ENCODE data around the gene ARID4B. TPM values are rescaled to one million over a fixed set of nuclear protein-coding genes. Genes with fewer than 3 reads are reported as not detected.

The ARID4B gene
- polyA plus RNA-seq, 2 donors, result 7.0 to 12.3 TPM

DNA sequence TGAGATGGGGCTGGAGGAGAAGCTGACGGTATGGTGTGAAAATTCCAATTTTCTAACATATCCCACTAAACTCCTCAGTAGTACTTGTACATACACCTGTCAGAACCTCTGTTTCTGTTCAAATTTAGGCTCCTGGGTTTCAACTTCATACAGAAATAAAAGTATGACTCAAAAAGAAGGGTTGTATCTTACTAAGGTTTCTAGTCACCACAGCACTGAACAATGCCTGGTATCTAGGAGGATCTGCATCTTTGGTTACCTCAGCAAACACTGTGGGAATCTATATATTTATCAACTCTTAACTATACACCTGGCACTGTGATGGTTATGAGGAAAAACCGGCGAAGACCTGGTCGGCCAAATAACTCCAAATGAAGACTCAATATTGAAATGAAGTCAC lies 180.7 kb downstream of the ARID4B start:
- H3K36me3 ChIP-seq (ENCODE audit: control insufficient read depth in 2 of 2, insufficient read depth in 2 of 2, low read length in 1 of 2), result peaks cover 6 to 18% of the 10 kb centered on the region in 2 donors
- H3K27ac ChIP-seq (ENCODE audit: low read depth in 2 of 2, low read length in 1 of 2), result no peak overlapping the region
- H3K4me3 ChIP-seq (ENCODE audit: low read depth in 1 of 2, low read length in 2 of 2), result no peak overlapping the region
- H3K9me3 ChIP-seq (ENCODE audit: control insufficient read depth in 2 of 2, insufficient read depth in 1 of 2, low read depth in 1 of 2, low read length in 1 of 2), result no peaks in the 10 kb centered on the region
- no peaks in the 10 kb centered on the region for H3K4me1 ChIP-seq (ENCODE audit: control insufficient read depth in 2 of 2, insufficient read depth in 2 of 2, low read length in 1 of 2)
- no peaks in the 10 kb centered on the region for H3K27me3 ChIP-seq (ENCODE audit: control insufficient read depth in 1 of 2, insufficient read depth in 2 of 2, low read length in 2 of 2)
- WGBS, 2 donors, result 92 to 94% methylated on average over 4 of the region's 4 CpGs

DNA sequence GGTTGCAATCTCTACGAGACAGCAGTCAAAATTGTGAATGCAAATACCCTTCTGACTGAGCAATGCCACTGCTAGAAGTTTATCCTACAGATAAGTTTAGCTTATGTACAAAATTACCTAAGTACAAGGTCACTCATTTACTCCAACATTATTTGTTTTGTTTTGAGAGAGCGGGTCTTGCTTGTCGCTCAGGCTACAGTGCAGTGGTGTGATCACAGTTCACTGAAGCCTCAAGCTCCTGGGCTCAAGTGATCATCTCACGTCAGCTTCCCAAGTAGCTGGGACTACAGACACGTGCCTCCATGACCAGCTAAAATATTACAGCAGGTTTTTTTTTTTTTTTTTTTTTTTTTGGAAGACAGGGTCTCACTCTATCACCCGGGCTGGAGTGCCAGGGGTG lies 182.3 kb downstream of the ARID4B start:
- peaks cover 4 to 20% of the 10 kb centered on the region in 2 donors for H3K36me3 ChIP-seq (ENCODE audit: control insufficient read depth in 2 of 2, insufficient read depth in 2 of 2, low read length in 1 of 2)
- no peak overlapping the region for H3K4me3 ChIP-seq (ENCODE audit: low read depth in 1 of 2, low read length in 2 of 2)
- H3K27ac ChIP-seq (ENCODE audit: low read depth in 2 of 2, low read length in 1 of 2), result no peak overlapping the region
- no peaks in the 10 kb centered on the region for H3K9me3 ChIP-seq (ENCODE audit: control insufficient read depth in 2 of 2, insufficient read depth in 1 of 2, low read depth in 1 of 2, low read length in 1 of 2)
- H3K4me1 ChIP-seq (ENCODE audit: control insufficient read depth in 2 of 2, insufficient read depth in 2 of 2, low read length in 1 of 2), result no peaks in the 10 kb centered on the region
- 92% methylated on average over 6 of the region's 6 CpGs for WGBS, 2 donors
- H3K27me3 ChIP-seq (ENCODE audit: control insufficient read depth in 1 of 2, insufficient read depth in 2 of 2, low read length in 2 of 2), result no peaks in the 10 kb centered on the region

DNA sequence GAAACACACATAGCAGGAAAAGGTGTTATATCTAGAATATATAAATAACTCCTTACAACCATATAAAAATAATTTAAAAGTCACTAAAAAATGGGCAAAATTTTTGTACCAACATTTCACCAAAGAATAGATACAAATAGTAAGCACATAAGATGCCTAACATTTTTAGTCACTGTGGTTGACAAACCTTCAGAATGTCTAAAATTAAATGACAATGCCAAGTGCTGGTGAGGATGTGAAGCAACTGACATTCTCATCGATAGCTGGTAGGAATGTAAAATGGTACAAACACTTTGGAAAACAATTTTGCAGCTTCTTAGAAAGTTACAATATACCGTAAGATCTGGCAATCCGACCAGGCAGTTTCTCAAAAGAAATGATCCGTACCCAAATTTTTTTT lies 185.0 kb downstream of the ARID4B start:
- Histone ChIP-seq H3K4me3 (ENCODE audit: low read depth in 1 of 2, low read length in 2 of 2) (no peak overlapping the region), H3K27me3 (ENCODE audit: control insufficient read depth in 1 of 2, insufficient read depth in 2 of 2, low read length in 2 of 2) (no peaks in the 10 kb centered on the region), H3K4me1 (ENCODE audit: control insufficient read depth in 2 of 2, insufficient read depth in 2 of 2, low read length in 1 of 2) (no peaks in the 10 kb centered on the region), H3K27ac (ENCODE audit: low read depth in 2 of 2, low read length in 1 of 2) (no peak overlapping the region), H3K36me3 (ENCODE audit: control insufficient read depth in 2 of 2, insufficient read depth in 2 of 2, low read length in 1 of 2) (peaks cover 3 to 30% of the 10 kb centered on the region in 2 donors), H3K9me3 (ENCODE audit: control insufficient read depth in 2 of 2, insufficient read depth in 1 of 2, low read depth in 1 of 2, low read length in 1 of 2) (no peaks in the 10 kb centered on the region)
- 87 to 96% methylated on average over 4 of the region's 4 CpGs for WGBS, 2 donors

DNA sequence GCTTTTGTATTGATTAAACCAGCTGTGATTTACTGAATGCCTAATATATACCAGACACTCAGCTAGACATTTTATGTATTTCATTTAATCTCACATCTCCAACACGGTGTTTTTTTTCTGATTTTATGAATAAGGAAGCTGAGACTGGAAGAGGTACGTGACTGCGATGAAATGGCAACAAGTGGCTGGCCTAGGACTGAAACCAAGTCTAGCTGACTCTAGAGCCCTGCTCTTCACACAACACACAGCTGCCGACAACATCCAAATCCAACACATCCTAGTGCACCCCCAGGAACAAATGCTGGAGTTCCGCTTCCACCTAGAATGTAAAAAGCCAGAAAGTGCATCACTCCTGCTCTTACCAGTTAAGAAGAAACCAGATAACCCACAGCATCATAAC lies 188.7 kb downstream of the ARID4B start:
- no peaks in the 10 kb centered on the region for H3K9me3 ChIP-seq (ENCODE audit: control insufficient read depth in 2 of 2, insufficient read depth in 1 of 2, low read depth in 1 of 2, low read length in 1 of 2)
- 93 to 94% methylated on average over 5 of the region's 5 CpGs for WGBS, 2 donors
- H3K27me3 ChIP-seq (ENCODE audit: control insufficient read depth in 1 of 2, insufficient read depth in 2 of 2, low read length in 2 of 2), result no peaks in the 10 kb centered on the region
- no peak overlapping the region for H3K4me3 ChIP-seq (ENCODE audit: low read depth in 1 of 2, low read length in 2 of 2)
- no peaks in the 10 kb centered on the region for H3K4me1 ChIP-seq (ENCODE audit: control insufficient read depth in 2 of 2, insufficient read depth in 2 of 2, low read length in 1 of 2)
- peaks cover 8 to 35% of the 10 kb centered on the region in 2 donors for H3K36me3 ChIP-seq (ENCODE audit: control insufficient read depth in 2 of 2, insufficient read depth in 2 of 2, low read length in 1 of 2)
- no peak overlapping the region for H3K27ac ChIP-seq (ENCODE audit: low read depth in 2 of 2, low read length in 1 of 2)

DNA sequence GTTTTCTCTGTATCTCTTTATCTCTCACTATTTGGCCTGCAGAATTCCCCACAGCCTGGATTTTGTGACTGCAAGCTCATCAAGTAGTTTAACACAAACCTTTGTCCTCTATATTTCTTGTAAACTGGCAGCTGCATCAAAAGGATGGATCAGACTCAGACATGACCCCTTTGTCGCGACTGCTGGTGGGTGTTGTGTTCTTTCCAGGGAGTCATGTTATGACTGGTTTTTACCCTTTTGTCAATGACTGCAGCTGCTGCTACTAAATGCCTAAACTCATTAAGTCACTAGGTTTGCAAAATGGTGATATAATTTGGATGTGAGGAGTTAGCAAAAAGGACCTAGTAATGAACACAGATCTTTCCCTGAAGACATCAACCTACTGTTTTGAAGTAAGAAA lies 189.2 kb downstream of the ARID4B start:
- 40 to 63% methylated on average over 2 of the region's 2 CpGs for WGBS, 2 donors
- no peaks in the 10 kb centered on the region for H3K4me1 ChIP-seq (ENCODE audit: control insufficient read depth in 2 of 2, insufficient read depth in 2 of 2, low read length in 1 of 2)
- H3K27me3 ChIP-seq (ENCODE audit: control insufficient read depth in 1 of 2, insufficient read depth in 2 of 2, low read length in 2 of 2), result no peaks in the 10 kb centered on the region
- H3K27ac ChIP-seq (ENCODE audit: low read depth in 2 of 2, low read length in 1 of 2), result no peak overlapping the region
- no peak overlapping the region for H3K4me3 ChIP-seq (ENCODE audit: low read depth in 1 of 2, low read length in 2 of 2)
- no peaks in the 10 kb centered on the region for H3K9me3 ChIP-seq (ENCODE audit: control insufficient read depth in 2 of 2, insufficient read depth in 1 of 2, low read depth in 1 of 2, low read length in 1 of 2)
- peaks cover 8 to 36% of the 10 kb centered on the region in 2 donors for H3K36me3 ChIP-seq (ENCODE audit: control insufficient read depth in 2 of 2, insufficient read depth in 2 of 2, low read length in 1 of 2)

DNA sequence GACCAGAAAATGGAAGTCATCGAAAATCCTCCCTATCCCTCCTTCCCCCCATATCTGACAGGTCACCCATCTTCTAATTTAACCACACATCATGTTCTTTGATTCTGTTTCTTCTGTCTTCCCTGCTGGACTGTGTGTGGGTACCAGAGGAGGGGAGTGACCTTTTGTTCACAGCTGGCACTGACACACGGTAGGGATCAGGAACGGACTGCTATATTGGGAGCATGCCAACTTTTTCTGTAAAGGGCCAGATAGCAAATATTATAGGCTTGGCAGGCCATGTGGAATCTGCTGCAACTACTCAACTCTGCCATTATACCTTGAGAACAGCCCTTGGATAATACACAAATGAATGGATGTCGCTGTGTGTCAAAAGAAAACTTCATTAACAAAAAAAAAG lies 191.9 kb downstream of the ARID4B start:
- Histone ChIP-seq H3K9me3 (ENCODE audit: control insufficient read depth in 2 of 2, insufficient read depth in 1 of 2, low read depth in 1 of 2, low read length in 1 of 2) (no peaks in the 10 kb centered on the region), H3K4me1 (ENCODE audit: control insufficient read depth in 2 of 2, insufficient read depth in 2 of 2, low read length in 1 of 2) (no peaks in the 10 kb centered on the region), H3K36me3 (ENCODE audit: control insufficient read depth in 2 of 2, insufficient read depth in 2 of 2, low read length in 1 of 2) (peaks cover 6 to 33% of the 10 kb centered on the region in 2 donors), H3K27ac (ENCODE audit: low read depth in 2 of 2, low read length in 1 of 2) (no peak overlapping the region), H3K4me3 (ENCODE audit: low read depth in 1 of 2, low read length in 2 of 2) (no peak overlapping the region), H3K27me3 (ENCODE audit: control insufficient read depth in 1 of 2, insufficient read depth in 2 of 2, low read length in 2 of 2) (no peaks in the 10 kb centered on the region)
- WGBS, 2 donors, result 52 to 56% methylated on average over 4 of the region's 4 CpGs

DNA sequence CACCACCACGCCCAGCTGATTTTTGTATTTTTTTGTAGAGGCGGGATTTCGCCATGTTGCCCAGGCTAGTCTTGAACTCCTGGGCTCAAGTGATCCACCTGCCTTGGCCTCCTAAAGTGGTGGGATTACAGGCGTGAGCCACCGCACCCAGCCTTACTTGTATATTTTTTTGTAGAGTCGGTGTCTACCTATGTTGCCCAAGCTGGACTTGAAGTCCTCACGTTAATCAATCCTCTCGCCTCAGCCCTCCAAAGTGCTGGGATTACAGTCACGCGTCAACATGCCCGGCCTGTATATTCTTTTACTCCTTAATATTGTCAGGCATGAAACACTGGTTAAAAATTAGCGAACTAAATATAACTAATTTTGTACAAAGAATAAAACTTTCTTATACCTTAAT lies 193.8 kb downstream of the ARID4B start:
- peaks cover 6 to 26% of the 10 kb centered on the region in 2 donors for H3K36me3 ChIP-seq (ENCODE audit: control insufficient read depth in 2 of 2, insufficient read depth in 2 of 2, low read length in 1 of 2)
- no peaks in the 10 kb centered on the region for H3K27me3 ChIP-seq (ENCODE audit: control insufficient read depth in 1 of 2, insufficient read depth in 2 of 2, low read length in 2 of 2)
- 95% methylated on average over 12 of the region's 12 CpGs for WGBS, 2 donors
- H3K4me3 ChIP-seq (ENCODE audit: low read depth in 1 of 2, low read length in 2 of 2), result no peak overlapping the region
- no peaks in the 10 kb centered on the region for H3K4me1 ChIP-seq (ENCODE audit: control insufficient read depth in 2 of 2, insufficient read depth in 2 of 2, low read length in 1 of 2)
- no peak overlapping the region for H3K27ac ChIP-seq (ENCODE audit: low read depth in 2 of 2, low read length in 1 of 2)
- H3K9me3 ChIP-seq (ENCODE audit: control insufficient read depth in 2 of 2, insufficient read depth in 1 of 2, low read depth in 1 of 2, low read length in 1 of 2), result no peaks in the 10 kb centered on the region

DNA sequence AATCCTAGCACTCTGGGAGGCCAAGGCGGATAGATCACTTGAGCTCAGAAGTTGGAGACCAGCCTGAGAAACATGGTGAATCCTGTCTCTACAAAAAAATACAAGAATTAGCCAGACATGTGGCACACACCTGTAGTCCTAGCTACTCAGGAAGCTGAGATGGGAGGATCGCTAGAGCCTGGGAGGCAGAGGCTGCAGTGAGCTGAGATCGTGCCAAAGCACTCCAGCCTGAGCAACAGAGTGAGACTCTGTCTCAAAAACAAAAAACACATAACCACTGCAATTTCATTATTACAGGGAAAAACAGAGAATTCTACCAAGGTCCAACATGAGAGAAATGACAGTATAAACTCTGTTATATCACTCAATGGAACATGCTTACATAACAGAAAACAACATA lies 194.9 kb downstream of the ARID4B start:
- peaks cover 6 to 24% of the 10 kb centered on the region in 2 donors for H3K36me3 ChIP-seq (ENCODE audit: control insufficient read depth in 2 of 2, insufficient read depth in 2 of 2, low read length in 1 of 2)
- 94 to 96% methylated on average over 3 of the region's 3 CpGs for WGBS, 2 donors

DNA sequence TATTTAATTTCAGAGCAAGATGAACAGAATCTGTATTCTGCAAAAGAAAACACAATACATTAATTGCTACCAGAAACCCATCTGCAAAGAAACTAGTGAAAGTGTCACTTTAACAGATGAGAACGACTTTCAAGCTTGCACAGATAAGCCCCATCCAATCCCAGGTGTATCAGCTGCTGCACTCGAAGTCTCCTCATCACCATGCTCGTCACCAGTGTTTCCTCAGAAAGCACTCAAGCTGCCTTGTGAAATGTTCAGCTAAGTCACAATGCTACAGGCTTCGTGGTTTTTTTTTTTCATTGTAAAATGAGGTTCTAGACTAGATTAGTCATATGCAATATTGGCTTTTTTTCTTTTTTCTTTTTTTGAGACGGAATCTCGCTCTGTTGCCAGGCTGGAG lies 196.0 kb downstream of the ARID4B start:
- Histone ChIP-seq H3K36me3 (ENCODE audit: control insufficient read depth in 2 of 2, insufficient read depth in 2 of 2, low read length in 1 of 2) (peaks cover 0 to 17% of the 10 kb centered on the region in 2 donors), H3K9me3 (ENCODE audit: control insufficient read depth in 2 of 2, insufficient read depth in 1 of 2, low read depth in 1 of 2, low read length in 1 of 2) (no peaks in the 10 kb centered on the region), H3K4me3 (ENCODE audit: low read depth in 1 of 2, low read length in 2 of 2) (no peak overlapping the region), H3K27ac (ENCODE audit: low read depth in 2 of 2, low read length in 1 of 2) (no peak overlapping the region), H3K4me1 (ENCODE audit: control insufficient read depth in 2 of 2, insufficient read depth in 2 of 2, low read length in 1 of 2) (no peaks in the 10 kb centered on the region), H3K27me3 (ENCODE audit: control insufficient read depth in 1 of 2, insufficient read depth in 2 of 2, low read length in 2 of 2) (no peaks in the 10 kb centered on the region)
- 78 to 79% methylated on average over 6 of the region's 6 CpGs for WGBS, 2 donors

More for the DNA sequence above, 194.9 kb downstream of the ARID4B start:
- Histone ChIP-seq H3K27ac (ENCODE audit: low read depth in 2 of 2, low read length in 1 of 2) (no peak overlapping the region), H3K4me3 (ENCODE audit: low read depth in 1 of 2, low read length in 2 of 2) (no peak overlapping the region), H3K27me3 (ENCODE audit: control insufficient read depth in 1 of 2, insufficient read depth in 2 of 2, low read length in 2 of 2) (no peaks in the 10 kb centered on the region), H3K4me1 (ENCODE audit: control insufficient read depth in 2 of 2, insufficient read depth in 2 of 2, low read length in 1 of 2) (no peaks in the 10 kb centered on the region), H3K9me3 (ENCODE audit: control insufficient read depth in 2 of 2, insufficient read depth in 1 of 2, low read depth in 1 of 2, low read length in 1 of 2) (no peaks in the 10 kb centered on the region)

DNA sequence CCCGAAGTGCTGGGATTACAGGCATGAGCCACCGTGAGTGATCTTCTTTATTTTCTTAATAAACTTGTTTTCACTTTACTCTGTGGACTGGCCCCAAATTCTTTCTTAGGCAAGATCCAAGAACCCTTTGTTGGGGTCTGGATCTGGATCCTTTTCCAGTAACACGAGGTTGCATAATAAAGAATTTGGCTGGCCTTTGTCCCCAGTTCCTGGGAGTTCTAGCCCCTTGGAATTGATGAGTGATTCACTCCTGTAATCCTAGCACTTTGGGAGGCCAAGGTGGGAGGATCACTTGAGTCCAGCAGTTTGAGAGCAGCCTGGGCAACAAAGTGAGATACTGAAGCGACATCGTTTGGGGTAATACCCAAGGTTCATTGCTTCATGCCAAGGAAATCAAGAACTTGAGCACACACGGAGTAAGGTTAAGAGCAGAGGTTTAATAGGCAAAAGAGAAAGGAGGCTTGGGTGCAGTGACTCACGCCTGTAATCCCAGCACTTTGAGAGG lies 197.2 kb downstream of the ARID4B start:
- Histone ChIP-seq H3K27me3 (ENCODE audit: control insufficient read depth in 1 of 2, insufficient read depth in 2 of 2, low read length in 2 of 2) (no peaks in the 10 kb centered on the region), H3K4me1 (ENCODE audit: control insufficient read depth in 2 of 2, insufficient read depth in 2 of 2, low read length in 1 of 2) (no peaks in the 10 kb centered on the region), H3K27ac (ENCODE audit: low read depth in 2 of 2, low read length in 1 of 2) (no peak overlapping the region), H3K36me3 (ENCODE audit: control insufficient read depth in 2 of 2, insufficient read depth in 2 of 2, low read length in 1 of 2) (peaks cover 0 to 11% of the 10 kb centered on the region in 2 donors), H3K9me3 (ENCODE audit: control insufficient read depth in 2 of 2, insufficient read depth in 1 of 2, low read depth in 1 of 2, low read length in 1 of 2) (no peaks in the 10 kb centered on the region), H3K4me3 (ENCODE audit: low read depth in 1 of 2, low read length in 2 of 2) (no peak overlapping the region)
- 87 to 90% methylated on average over 7 of the region's 7 CpGs for WGBS, 2 donors

All from esophagus (tissue), 2 donors.